Stimulated activated CD4-positive, alpha-beta T cell treated with anti-CD3 and anti-CD28 coated beads, Interleukin-4, amount 100 ng/mL, for 4 hours (primary cell): ENCODE measurements around the gene HES2.
"Not testable (repeated sequence)": the region's sequence is repeated elsewhere in the genome, so short reads cannot be mapped to it uniquely, and the experiment has no call there.

Experiments used
- DNase-seq, 2 experiments: peaks; one replicate each; pipeline ENCODE4 v3.0.0-alpha.2; 2020

Gene HES2

DNA sequence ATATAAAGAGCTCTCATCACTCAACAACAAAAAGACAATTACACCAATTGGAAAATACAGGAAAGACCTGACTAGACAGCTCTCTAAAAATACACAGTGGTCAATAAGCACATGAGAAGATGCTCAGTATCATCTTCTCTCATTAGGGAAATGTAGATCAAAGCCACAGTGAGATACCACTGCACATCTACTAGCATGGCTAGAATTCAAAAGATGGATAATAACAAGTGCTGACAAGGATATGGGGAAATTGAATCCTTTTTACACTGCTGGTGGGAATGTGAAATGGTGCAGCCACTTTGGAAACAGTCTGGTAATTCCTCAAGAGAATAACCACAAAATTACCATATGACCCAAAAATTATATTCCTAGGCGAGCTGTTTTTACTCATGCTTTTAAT is 35.6 kb downstream of the HES2 start:
- no peak for DNase-seq

DNA sequence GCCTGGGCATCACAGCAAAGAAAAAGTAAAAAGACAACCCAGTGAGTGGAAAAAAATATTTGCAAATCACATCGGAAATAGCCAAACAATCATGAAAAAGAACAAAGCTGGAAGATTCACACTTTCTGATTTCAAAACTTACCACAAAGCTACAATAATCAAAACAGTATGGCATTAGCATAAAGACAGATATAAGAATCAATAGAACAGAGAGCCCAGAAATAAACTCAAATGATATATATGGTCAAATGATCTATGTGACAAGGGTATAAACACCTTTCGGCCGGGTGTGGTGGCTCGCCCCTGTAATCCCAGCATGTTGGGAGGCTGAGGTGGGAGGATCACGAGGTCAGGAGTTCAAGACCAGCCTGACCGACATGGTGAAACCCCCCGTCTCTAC is 39.7 kb downstream of the HES2 start:
- DNase-seq: no peak

DNA sequence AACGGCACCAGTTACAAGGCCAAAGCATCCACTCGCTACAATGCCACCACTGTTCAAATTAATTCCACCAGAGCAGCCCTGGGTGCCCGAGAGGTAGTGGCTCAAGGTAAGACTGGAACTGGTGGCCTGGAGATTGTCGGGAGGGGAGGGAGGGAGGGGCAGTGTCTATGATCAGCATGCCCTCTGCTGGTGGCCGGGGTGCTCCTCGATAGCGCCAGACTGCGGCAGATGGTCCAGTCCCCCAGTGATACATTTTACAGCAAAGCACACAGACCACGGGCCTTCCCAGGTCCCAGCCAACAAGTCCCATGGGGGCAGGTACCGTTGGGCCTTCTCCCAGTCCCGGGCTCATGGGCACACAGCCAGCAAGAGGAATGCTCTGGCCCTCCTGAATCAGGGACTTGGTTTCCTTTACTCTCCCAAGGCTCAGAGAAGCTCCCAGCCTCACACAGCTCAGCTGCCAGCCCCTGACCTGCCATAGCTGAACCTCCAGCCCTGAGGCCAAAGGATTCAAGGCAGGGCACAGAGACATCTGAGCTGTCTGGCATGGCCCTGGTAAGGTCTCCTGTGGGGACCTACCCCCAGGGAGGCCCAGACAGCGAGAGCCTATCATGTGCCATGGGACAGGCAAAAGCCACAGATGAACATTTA is 41.5 kb downstream of the HES2 start:
- no peak for DNase-seq

DNA sequence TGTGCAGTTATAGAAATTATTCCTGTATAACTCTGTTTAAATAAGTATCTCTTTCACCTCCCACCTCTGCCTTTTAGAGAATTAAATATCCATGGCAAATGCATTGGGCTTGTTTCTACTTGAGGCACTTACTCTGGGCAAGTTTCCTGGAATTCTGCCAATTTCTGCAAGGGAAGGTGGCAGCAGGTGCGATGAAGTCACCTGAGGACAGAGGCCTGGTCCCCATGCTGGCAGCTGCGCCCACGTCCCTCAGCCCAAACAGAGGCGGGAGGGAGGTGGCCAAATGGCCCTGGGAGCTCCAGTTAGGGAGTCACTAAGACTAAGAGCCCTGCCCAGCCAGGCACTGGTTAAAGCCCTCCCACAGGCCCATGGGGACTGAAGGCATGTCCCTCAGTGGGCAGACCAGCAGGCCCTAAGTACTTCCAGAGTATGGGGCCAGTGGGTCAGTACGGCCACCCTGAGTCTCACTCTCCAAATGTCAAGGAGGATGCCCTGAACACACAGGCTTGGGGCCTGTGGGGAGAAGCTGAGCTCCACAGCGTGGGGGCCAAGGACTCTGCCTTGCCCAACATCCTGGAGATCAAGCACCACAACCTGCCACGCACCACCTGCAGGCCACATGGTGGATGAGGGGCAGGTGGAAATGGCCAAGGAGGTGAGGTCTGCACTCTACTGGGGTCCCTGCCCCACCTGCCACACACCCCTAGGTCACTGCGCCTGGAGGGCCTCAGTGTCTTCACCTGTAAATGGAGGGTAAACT is 45.6 kb downstream of the HES2 start:
- no peak for DNase-seq

DNA sequence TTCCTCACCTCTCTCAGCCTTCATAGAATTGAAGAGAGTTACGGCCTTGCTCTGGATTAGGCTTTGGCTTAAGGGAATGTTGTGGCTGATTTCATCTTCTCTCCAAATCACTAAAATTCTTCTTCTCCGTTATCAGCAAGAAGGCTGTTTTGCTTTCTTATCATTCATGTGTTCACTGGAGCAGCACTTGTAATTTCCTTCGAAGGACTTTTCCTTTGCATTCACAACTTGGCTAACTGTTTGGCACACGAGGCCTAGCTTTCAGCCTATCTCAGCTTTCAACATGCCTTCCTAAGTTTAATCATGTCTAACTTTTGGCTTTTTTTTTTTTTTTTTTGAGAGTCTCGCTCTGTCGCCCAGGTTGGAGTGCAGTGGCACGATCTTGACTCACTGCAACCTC is 47.5 kb downstream of the HES2 start:
- not testable (repeated sequence) for DNase-seq

DNA sequence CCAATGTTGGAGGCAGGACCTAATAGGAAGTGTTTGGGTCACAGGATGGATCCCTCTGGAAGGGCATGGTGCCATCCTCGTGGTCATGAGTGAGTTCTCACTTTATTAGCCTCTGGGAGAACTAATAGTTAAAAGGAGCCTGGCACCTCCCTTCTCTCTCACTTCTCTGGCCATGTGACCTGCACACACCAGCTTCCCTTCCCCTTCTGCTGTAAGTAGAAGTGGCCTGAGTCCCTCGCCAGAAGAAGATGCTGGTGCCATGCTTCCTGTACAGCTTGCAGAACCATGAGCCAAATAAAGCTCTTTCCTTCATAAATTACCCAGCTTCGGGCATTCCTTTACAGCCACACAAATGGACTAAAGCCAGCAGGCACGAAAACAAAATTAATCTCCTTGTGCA is 49.7 kb downstream of the HES2 start:
- DNase-seq: no peak

DNA sequence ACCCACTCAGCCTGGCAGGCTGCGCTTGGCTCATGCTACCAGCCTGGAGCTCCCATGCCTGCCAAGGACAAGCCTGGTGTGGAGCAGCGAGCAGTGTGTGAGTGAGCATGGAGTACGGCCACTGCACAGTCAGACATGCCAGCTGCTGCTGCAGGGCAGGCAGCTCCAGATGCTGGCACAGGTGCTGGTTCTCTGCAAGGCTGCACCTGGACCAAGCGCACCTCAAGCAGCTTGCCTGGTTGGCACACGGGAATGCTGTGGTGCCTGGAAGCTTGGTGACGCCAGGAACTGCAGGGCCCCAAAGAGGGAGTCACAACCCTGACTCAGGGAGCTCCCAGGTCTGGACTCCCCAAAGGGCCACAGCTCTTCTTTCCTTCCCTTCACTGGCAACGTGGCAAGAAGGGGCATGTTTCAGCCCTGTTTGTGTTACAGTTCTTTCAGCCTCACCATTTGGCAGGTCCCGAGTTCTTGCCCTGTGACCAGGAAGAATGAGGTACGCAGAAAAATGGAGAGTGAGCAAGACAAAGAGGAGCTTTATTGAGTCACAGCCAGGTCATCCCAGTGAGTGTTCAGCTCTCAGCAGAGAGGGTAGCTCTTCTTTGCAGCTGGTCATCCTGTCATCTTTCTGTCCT is 52.2 kb downstream of the HES2 start:
- no peak for DNase-seq

DNA sequence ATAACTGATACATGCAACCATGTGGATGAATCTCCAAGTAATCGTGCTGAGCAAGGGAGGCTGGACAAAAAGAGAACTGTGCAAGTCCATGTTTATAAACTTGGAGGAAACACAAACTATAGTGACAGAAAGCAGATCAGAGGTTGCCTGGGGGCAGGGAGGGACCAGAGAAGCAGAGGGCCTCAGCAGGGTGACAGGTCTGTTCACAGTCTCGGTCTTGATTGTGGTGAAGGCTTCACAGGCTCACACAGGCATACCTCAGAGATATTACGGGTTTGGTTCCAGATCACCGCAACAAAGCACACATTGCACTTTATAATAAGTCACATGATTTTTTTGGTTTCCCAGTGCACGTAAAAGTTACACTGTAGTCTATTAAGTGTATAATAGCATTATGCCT is 54.7 kb downstream of the HES2 start:
- DNase-seq: peak; percentile 23 to 48

DNA sequence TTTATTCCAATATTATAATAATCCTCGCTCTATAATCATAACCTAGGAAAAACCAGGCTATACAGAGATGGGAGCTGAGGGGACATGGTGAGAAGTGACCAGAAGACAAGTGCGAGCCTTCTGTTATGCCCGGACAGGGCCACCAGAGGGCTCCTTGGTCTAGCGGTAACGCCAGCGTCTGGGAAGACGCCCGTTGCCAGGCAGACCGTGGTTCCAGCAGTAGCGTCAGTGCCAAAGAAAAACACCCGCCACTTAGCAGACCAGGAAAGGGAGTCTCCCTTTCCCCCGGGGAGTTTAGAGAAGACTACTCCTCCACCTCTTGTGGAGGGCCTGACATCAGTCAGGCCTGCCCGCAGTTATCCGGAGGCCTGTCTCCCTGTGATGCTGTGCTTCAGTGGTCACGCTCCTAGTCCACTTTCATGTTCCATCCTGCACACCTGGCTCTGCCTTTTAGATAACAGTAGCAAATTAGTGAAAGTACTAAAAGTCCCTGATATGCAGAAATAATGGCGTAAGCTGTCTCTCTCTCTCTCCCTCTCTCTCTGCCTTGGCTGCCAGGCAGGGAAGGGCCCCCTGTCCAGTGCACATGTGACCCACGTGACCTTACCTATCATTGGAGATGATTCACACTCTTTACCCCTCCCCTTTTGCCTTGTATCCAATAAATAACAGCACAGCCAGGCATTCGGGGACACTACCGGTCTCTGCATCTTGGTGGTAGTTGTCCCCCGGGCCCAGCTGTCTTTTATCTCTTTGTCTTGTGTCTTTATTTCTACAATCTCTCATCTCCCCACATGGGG is 56.4 kb downstream of the HES2 start:
- not testable (repeated sequence) for DNase-seq
